WTC11 (cell line): ENCODE data around the gene COPS9. TPM values are rescaled to one million over a fixed set of nuclear protein-coding genes. Genes with fewer than 3 reads are reported as not detected.

Experiments
- ATAC-seq: fragments of 200-7000 bp; cut with Tn5 transposase; 2 replicates; pipeline ENCODE4 v1.10.0; 2021; ENCODE audit warnings: mild to moderate bottlenecking, moderate library complexity
- CTCF ChIA-PET: fragments of 300-600 bp; sonication (Branson Sonifier 250); formaldehyde crosslinking; loops from one replicate; lab custom pipeline; 2021; ENCODE audit warnings: antibody characterized with exemption; lab: Charles Lee
- POLR2A ChIA-PET: fragments of 350-600 bp; sonication (Branson Sonifier 250); formaldehyde crosslinking; loops from one replicate; lab custom pipeline; 2021; ENCODE audit warnings: antibody characterized with exemption; lab: Charles Lee
- DNase-seq: peaks from one replicate; pipeline ENCODE4 v3.0.0; 2021; ENCODE audit warnings: low spot score
- H3K27ac Mint-ChIP-seq: 2 replicates; pipeline ENCODE4 v1.8.0; 2021; ENCODE audit warnings: mixed read lengths
- H3K27me3 Mint-ChIP-seq: 2 replicates; pipeline ENCODE4 v1.8.0; 2021; ENCODE audit warnings: low read depth, mild to moderate bottlenecking, moderate library complexity, mixed read lengths
- H3K36me3 Mint-ChIP-seq: 2 replicates; pipeline ENCODE4 v1.8.0; 2021; ENCODE audit warnings: mixed read lengths
- H3K4me1 Mint-ChIP-seq: 2 replicates; pipeline ENCODE4 v1.8.0; 2022; ENCODE audit warnings: mixed read lengths
- H3K4me3 Mint-ChIP-seq: 2 replicates; pipeline ENCODE4 v1.8.0; 2021; ENCODE audit warnings: mild to moderate bottlenecking, moderate library complexity, mixed read lengths
- H3K9me3 Mint-ChIP-seq: 2 replicates; pipeline ENCODE4 v1.8.0; 2021; ENCODE audit warnings: mixed read lengths
- CBFB ChIP-seq: sonication (generic); formaldehyde crosslinking; IDR thresholded peaks from 2 replicates; pipeline ENCODE4 v1.8.1; 2022; ENCODE audit warnings: mild to moderate bottlenecking, low read depth, missing genetic modification reagents
- ETV6 ChIP-seq: sonication (generic); formaldehyde crosslinking; IDR thresholded peaks from 2 replicates; pipeline ENCODE4 v1.8.1; 2022; ENCODE audit warnings: mild to moderate bottlenecking, missing genetic modification reagents
- FOXK1 ChIP-seq: sonication (generic); formaldehyde crosslinking; IDR thresholded peaks from 2 replicates; pipeline ENCODE4 v1.8.0; 2022; ENCODE audit warnings: mild to moderate bottlenecking, moderate library complexity, missing genetic modification reagents
- FOXP1 ChIP-seq: sonication (generic); formaldehyde crosslinking; IDR thresholded peaks from 2 replicates; pipeline ENCODE4 v1.8.0; 2022; ENCODE audit warnings: missing genetic modification reagents, mild to moderate bottlenecking, moderate library complexity, borderline replicate concordance
- JAZF1 ChIP-seq: fragments of 250-450 bp; sonication (Bioruptor Pico); IDR thresholded peaks from 2 replicates; pipeline ENCODE4 v1.9.0; 2021; ENCODE audit warnings: moderate library complexity, mild to moderate bottlenecking, inconsistent platforms
- MXD4 ChIP-seq: fragments of 250-450 bp; sonication (Bioruptor Pico); IDR thresholded peaks from 2 replicates; pipeline ENCODE4 v1.8.0; 2021; ENCODE audit warnings: mild to moderate bottlenecking, moderate library complexity, borderline replicate concordance
- MYBL2 ChIP-seq: sonication (generic); formaldehyde crosslinking; IDR thresholded peaks from 2 replicates; pipeline ENCODE4 v1.8.1; 2023; ENCODE audit warnings: mild to moderate bottlenecking, moderate library complexity, missing genetic modification reagents
- NFATC4 ChIP-seq: fragments of 250-450 bp; sonication (Bioruptor Pico); IDR thresholded peaks from 2 replicates; pipeline ENCODE4 v1.9.0; 2021; ENCODE audit warnings: mild to moderate bottlenecking
- SMAD4 ChIP-seq: sonication (generic); formaldehyde crosslinking; IDR thresholded peaks from 2 replicates; pipeline ENCODE4 v1.8.0; 2022; ENCODE audit warnings: mild to moderate bottlenecking, missing genetic modification reagents
- SP1 ChIP-seq: sonication (generic); formaldehyde crosslinking; conservative IDR thresholded peaks from 2 replicates; pipeline ENCODE4 v1.8.1; 2022; ENCODE audit warnings: missing genetic modification reagents
- ZNF416 ChIP-seq: fragments of 250-450 bp; sonication (Bioruptor Pico); IDR thresholded peaks from 2 replicates; pipeline ENCODE4 v1.9.0; 2021; ENCODE audit warnings: mild to moderate bottlenecking, inconsistent platforms
- ZNF423 ChIP-seq: fragments of 250-450 bp; sonication (Bioruptor Pico); IDR thresholded peaks from 2 replicates; pipeline ENCODE4 v2.1.2; 2022; ENCODE audit warnings: mild to moderate bottlenecking, moderate library complexity
- ZNF671 ChIP-seq: fragments of 250-450 bp; sonication (Bioruptor Pico); IDR thresholded peaks from 2 replicates; pipeline ENCODE4 v1.8.0; 2021; ENCODE audit warnings: mild to moderate bottlenecking
- total RNA-seq: library from RNA; stranded (reverse); gene quantifications from 3 replicates; pipeline ENCODE4 v1.2.3, GENCODE V29; 2021
- TF ChIP-seq, protein P1 (sequence below): sonication (generic); formaldehyde crosslinking; IDR thresholded peaks from 2 replicates; pipeline ENCODE4 v1.8.1; 2023; ENCODE audit warnings: mild to moderate bottlenecking, moderate library complexity, missing genetic modification reagents
- TF ChIP-seq, protein P2 (sequence below): sonication (generic); formaldehyde crosslinking; IDR thresholded peaks from 2 replicates; pipeline ENCODE4 v1.8.1; 2023; ENCODE audit warnings: mild to moderate bottlenecking, missing genetic modification reagents
- TF ChIP-seq, protein P3 (sequence below): sonication (generic); formaldehyde crosslinking; IDR thresholded peaks from 2 replicates; pipeline ENCODE4 v1.8.1; 2023; ENCODE audit warnings: mild to moderate bottlenecking, missing genetic modification reagents, moderate library complexity
- TF ChIP-seq, protein P4 (sequence below): sonication (generic); formaldehyde crosslinking; IDR thresholded peaks from 2 replicates; pipeline ENCODE4 v1.8.1; 2022; ENCODE audit warnings: low read depth, mild to moderate bottlenecking, moderate library complexity, missing genetic modification reagents, borderline replicate concordance
- TF ChIP-seq, protein P5 (sequence below): fragments of 250-450 bp; sonication (Bioruptor Pico); IDR thresholded peaks from 2 replicates; pipeline ENCODE4 v1.8.0; 2021; ENCODE audit warnings: mild to moderate bottlenecking
- TF ChIP-seq, protein P6 (sequence below): fragments of 250-450 bp; sonication (Bioruptor Pico); IDR thresholded peaks from 2 replicates; pipeline ENCODE4 v1.9.0; 2021; ENCODE audit warnings: mild to moderate bottlenecking
- TF ChIP-seq, protein P7 (sequence below): sonication (generic); formaldehyde crosslinking; IDR thresholded peaks from 2 replicates; pipeline ENCODE4 v1.8.0; 2023; ENCODE audit warnings: mild to moderate bottlenecking, missing genetic modification reagents
- TF ChIP-seq, protein P8 (sequence below): fragments of 200-600 bp; IDR thresholded peaks from 2 replicates; pipeline ENCODE4 v1.8.0; 2022; ENCODE audit warnings: antibody characterized with exemption

COPS9 gene
- total RNA-seq, 1 experiment from 2014 or later, result 142 TPM

DNA sequence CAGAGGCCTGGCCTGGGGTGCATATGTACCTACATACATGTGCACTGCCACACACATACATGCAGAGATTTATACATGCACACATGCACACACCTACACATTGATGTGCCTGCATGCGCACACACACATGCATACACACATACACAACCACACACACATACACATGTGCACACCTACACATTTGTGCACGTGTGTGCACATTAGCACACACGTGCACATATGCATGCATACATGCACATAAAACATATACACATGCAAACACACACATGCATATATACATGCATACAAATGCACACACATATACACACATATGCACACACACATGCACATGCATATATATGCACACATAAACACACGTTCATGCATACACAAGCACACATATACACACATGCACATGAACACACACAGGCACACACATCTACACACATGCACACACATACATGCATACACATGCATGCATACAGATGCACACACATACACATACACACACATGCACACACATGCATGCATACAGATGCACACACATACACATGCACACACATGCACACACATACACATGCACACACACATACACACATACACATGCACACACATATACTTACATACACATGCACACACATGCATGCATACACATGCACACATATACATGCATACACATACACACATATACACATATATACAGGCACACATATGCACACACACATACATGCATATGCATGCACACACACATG lies 27.9 kb upstream of the COPS9 start (continued):
- TF ChIP-seq, protein P1, sequence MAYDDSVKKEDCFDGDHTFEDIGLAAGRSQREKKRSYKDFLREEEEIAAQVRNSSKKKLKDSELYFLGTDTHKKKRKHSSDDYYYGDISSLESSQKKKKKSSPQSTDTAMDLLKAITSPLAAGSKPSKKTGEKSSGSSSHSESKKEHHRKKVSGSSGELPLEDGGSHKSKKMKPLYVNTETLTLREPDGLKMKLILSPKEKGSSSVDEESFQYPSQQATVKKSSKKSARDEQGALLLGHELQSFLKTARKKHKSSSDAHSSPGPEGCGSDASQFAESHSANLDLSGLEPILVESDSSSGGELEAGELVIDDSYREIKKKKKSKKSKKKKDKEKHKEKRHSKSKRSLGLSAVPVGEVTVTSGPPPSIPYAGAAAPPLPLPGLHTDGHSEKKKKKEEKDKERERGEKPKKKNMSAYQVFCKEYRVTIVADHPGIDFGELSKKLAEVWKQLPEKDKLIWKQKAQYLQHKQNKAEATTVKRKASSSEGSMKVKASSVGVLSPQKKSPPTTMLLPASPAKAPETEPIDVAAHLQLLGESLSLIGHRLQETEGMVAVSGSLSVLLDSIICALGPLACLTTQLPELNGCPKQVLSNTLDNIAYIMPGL (CRISPR knock-in tag), result no peak
- TF ChIP-seq SMAD4 (CRISPR knock-in tag), result no peak
- TF ChIP-seq, protein P2, sequence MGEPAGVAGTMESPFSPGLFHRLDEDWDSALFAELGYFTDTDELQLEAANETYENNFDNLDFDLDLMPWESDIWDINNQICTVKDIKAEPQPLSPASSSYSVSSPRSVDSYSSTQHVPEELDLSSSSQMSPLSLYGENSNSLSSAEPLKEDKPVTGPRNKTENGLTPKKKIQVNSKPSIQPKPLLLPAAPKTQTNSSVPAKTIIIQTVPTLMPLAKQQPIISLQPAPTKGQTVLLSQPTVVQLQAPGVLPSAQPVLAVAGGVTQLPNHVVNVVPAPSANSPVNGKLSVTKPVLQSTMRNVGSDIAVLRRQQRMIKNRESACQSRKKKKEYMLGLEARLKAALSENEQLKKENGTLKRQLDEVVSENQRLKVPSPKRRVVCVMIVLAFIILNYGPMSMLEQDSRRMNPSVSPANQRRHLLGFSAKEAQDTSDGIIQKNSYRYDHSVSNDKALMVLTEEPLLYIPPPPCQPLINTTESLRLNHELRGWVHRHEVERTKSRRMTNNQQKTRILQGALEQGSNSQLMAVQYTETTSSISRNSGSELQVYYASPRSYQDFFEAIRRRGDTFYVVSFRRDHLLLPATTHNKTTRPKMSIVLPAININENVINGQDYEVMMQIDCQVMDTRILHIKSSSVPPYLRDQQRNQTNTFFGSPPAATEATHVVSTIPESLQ (CRISPR knock-in tag), result no peak
- TF ChIP-seq, protein P3, sequence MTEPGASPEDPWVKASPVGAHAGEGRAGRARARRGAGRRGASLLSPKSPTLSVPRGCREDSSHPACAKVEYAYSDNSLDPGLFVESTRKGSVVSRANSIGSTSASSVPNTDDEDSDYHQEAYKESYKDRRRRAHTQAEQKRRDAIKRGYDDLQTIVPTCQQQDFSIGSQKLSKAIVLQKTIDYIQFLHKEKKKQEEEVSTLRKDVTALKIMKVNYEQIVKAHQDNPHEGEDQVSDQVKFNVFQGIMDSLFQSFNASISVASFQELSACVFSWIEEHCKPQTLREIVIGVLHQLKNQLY (CRISPR knock-in tag), result no peak
- TF ChIP-seq FOXP1 (CRISPR knock-in tag), result no peak
- TF ChIP-seq CBFB (CRISPR knock-in tag), result no peak
- TF ChIP-seq, protein P4, sequence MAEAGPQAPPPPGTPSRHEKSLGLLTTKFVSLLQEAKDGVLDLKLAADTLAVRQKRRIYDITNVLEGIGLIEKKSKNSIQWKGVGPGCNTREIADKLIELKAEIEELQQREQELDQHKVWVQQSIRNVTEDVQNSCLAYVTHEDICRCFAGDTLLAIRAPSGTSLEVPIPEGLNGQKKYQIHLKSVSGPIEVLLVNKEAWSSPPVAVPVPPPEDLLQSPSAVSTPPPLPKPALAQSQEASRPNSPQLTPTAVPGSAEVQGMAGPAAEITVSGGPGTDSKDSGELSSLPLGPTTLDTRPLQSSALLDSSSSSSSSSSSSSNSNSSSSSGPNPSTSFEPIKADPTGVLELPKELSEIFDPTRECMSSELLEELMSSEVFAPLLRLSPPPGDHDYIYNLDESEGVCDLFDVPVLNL, result no peak
- TF ChIP-seq NFATC4 (CRISPR knock-in tag), result no peak
- no peak for TF ChIP-seq MYBL2
- TF ChIP-seq, all 79 proteins: peak for 0

DNA sequence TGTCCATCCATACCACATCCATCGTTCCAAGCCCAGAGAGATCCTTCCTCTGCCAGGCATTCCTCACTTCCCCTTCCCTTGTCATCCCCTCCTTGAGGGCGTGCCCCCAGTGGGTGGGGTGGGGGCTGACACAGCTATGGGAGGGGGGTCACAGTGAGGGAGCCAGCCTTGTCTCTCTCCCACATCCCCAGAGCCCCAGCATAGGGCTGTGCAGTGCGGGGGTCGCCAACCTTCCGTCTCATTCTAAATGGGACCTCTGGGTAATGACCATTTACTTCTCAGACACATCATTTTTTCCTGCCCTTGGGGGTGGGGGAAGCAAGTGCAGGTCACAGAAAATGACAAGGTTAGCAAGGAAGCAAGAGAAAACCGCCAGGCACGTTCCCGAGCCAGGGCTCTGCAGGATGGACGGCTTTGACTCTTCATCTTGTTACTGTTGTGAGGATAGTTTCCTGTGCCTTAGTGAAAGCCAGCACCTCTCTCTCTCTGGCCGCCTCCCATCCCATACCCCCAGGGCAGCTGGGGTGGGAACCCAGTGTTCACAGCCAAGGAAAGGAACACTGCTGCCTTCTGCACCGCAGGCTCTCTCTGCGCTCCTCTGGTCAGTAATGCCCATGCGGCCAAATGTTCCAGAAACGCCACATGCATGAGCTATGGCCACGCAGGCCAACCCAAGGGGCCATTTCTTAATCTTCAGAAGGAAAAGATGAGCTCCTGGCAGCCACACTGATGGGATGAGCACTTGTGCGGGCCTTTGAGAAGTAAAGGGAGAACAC lies 27.0 kb upstream of the COPS9 start:
- H3K9me3 Mint-ChIP-seq, result peaks cover 14% of the 10 kb centered on the region
- ATAC-seq, result no peak
- H3K27me3 Mint-ChIP-seq, result 0 out of 2 replicates have a peak, but pooled peaks cover 4% of the 10 kb centered on the region
- DNase-seq, result no peak
- CTCF ChIA-PET, result no interaction called here
- POLR2A ChIA-PET, result no interaction called here
- H3K36me3 Mint-ChIP-seq, result peaks cover 2% of the 10 kb centered on the region; the same call in 1 of the 2 replicates
- no peak overlapping the region for H3K4me3 Mint-ChIP-seq
- H3K27ac Mint-ChIP-seq, result no peak overlapping the region
- no peaks in the 10 kb centered on the region for H3K4me1 Mint-ChIP-seq
- TF ChIP-seq ZNF671 (CRISPR knock-in tag), result no peak
- no peak for TF ChIP-seq SP1 (CRISPR knock-in tag)
- TF ChIP-seq, protein P5, sequence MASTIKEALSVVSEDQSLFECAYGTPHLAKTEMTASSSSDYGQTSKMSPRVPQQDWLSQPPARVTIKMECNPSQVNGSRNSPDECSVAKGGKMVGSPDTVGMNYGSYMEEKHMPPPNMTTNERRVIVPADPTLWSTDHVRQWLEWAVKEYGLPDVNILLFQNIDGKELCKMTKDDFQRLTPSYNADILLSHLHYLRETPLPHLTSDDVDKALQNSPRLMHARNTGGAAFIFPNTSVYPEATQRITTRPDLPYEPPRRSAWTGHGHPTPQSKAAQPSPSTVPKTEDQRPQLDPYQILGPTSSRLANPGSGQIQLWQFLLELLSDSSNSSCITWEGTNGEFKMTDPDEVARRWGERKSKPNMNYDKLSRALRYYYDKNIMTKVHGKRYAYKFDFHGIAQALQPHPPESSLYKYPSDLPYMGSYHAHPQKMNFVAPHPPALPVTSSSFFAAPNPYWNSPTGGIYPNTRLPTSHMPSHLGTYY (CRISPR knock-in tag), result no peak
- TF ChIP-seq ZNF423, result no peak
- TF ChIP-seq ZNF416 (CRISPR knock-in tag), result no peak
- TF ChIP-seq JAZF1, result no peak
- TF ChIP-seq, protein P6, sequence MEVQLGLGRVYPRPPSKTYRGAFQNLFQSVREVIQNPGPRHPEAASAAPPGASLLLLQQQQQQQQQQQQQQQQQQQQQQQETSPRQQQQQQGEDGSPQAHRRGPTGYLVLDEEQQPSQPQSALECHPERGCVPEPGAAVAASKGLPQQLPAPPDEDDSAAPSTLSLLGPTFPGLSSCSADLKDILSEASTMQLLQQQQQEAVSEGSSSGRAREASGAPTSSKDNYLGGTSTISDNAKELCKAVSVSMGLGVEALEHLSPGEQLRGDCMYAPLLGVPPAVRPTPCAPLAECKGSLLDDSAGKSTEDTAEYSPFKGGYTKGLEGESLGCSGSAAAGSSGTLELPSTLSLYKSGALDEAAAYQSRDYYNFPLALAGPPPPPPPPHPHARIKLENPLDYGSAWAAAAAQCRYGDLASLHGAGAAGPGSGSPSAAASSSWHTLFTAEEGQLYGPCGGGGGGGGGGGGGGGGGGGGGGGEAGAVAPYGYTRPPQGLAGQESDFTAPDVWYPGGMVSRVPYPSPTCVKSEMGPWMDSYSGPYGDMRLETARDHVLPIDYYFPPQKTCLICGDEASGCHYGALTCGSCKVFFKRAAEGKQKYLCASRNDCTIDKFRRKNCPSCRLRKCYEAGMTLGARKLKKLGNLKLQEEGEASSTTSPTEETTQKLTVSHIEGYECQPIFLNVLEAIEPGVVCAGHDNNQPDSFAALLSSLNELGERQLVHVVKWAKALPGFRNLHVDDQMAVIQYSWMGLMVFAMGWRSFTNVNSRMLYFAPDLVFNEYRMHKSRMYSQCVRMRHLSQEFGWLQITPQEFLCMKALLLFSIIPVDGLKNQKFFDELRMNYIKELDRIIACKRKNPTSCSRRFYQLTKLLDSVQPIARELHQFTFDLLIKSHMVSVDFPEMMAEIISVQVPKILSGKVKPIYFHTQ, result no peak
- no peak for TF ChIP-seq ETV6 (CRISPR knock-in tag)
- TF ChIP-seq MXD4 (CRISPR knock-in tag), result no peak
- TF ChIP-seq FOXK1 (CRISPR knock-in tag), result no peak
- TF ChIP-seq, protein P7, sequence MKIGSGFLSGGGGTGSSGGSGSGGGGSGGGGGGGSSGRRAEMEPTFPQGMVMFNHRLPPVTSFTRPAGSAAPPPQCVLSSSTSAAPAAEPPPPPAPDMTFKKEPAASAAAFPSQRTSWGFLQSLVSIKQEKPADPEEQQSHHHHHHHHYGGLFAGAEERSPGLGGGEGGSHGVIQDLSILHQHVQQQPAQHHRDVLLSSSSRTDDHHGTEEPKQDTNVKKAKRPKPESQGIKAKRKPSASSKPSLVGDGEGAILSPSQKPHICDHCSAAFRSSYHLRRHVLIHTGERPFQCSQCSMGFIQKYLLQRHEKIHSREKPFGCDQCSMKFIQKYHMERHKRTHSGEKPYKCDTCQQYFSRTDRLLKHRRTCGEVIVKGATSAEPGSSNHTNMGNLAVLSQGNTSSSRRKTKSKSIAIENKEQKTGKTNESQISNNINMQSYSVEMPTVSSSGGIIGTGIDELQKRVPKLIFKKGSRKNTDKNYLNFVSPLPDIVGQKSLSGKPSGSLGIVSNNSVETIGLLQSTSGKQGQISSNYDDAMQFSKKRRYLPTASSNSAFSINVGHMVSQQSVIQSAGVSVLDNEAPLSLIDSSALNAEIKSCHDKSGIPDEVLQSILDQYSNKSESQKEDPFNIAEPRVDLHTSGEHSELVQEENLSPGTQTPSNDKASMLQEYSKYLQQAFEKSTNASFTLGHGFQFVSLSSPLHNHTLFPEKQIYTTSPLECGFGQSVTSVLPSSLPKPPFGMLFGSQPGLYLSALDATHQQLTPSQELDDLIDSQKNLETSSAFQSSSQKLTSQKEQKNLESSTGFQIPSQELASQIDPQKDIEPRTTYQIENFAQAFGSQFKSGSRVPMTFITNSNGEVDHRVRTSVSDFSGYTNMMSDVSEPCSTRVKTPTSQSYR (CRISPR knock-in tag), result no peak
- TF ChIP-seq, protein P8, sequence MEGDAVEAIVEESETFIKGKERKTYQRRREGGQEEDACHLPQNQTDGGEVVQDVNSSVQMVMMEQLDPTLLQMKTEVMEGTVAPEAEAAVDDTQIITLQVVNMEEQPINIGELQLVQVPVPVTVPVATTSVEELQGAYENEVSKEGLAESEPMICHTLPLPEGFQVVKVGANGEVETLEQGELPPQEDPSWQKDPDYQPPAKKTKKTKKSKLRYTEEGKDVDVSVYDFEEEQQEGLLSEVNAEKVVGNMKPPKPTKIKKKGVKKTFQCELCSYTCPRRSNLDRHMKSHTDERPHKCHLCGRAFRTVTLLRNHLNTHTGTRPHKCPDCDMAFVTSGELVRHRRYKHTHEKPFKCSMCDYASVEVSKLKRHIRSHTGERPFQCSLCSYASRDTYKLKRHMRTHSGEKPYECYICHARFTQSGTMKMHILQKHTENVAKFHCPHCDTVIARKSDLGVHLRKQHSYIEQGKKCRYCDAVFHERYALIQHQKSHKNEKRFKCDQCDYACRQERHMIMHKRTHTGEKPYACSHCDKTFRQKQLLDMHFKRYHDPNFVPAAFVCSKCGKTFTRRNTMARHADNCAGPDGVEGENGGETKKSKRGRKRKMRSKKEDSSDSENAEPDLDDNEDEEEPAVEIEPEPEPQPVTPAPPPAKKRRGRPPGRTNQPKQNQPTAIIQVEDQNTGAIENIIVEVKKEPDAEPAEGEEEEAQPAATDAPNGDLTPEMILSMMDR, result no peak
